Chondrocyte (in vitro differentiated cells): ENCODE data around the gene KMT2B. TPM values are rescaled to one million over a fixed set of nuclear protein-coding genes. Genes with fewer than 3 reads are reported as not detected.

ENCODE experiments used
- DNase-seq: peaks from one replicate; pipeline ENCODE4 v3.0.0; 2021; ENCODE audit warnings: mixed read lengths, low spot score
- H3K27ac Mint-ChIP-seq: one replicate; pipeline ENCODE4 v1.8.0; 2021; ENCODE audit warnings: mild to moderate bottlenecking, moderate library complexity, mixed read lengths; ENCODE audit not compliant: unreplicated experiment
- H3K27me3 Mint-ChIP-seq: 2 replicates; pipeline ENCODE4 v1.8.0; 2021; ENCODE audit warnings: low read depth, mixed read lengths
- H3K36me3 Mint-ChIP-seq: 2 replicates; pipeline ENCODE4 v1.8.0; 2021; ENCODE audit warnings: low read depth, mixed read lengths
- H3K4me1 Mint-ChIP-seq: 2 replicates; pipeline ENCODE4 v1.8.0; 2021; ENCODE audit warnings: low read depth, mild to moderate bottlenecking, mixed read lengths
- H3K4me3 Mint-ChIP-seq: one replicate; pipeline ENCODE4 v1.8.0; 2021; ENCODE audit warnings: mild to moderate bottlenecking, moderate library complexity, mixed read lengths; ENCODE audit not compliant: unreplicated experiment
- H3K9me3 Mint-ChIP-seq: 2 replicates; pipeline ENCODE4 v1.8.0; 2021; ENCODE audit warnings: low read depth, mixed read lengths
- total RNA-seq: library from RNA; stranded (reverse); gene quantifications from 3 replicates; pipeline ENCODE4 v1.2.1, GENCODE V29; 2021
- TF ChIP-seq, protein P1 (sequence below): fragments of 200-600 bp; sonication (generic); IDR thresholded peaks from 2 replicates; pipeline ENCODE4 v1.5.0; 2021; ENCODE audit warnings: antibody characterized with exemption, mild to moderate bottlenecking, moderate library complexity

KMT2B gene
- total RNA-seq, 1 donor from 2014 or later = 30.8 TPM

DNA sequence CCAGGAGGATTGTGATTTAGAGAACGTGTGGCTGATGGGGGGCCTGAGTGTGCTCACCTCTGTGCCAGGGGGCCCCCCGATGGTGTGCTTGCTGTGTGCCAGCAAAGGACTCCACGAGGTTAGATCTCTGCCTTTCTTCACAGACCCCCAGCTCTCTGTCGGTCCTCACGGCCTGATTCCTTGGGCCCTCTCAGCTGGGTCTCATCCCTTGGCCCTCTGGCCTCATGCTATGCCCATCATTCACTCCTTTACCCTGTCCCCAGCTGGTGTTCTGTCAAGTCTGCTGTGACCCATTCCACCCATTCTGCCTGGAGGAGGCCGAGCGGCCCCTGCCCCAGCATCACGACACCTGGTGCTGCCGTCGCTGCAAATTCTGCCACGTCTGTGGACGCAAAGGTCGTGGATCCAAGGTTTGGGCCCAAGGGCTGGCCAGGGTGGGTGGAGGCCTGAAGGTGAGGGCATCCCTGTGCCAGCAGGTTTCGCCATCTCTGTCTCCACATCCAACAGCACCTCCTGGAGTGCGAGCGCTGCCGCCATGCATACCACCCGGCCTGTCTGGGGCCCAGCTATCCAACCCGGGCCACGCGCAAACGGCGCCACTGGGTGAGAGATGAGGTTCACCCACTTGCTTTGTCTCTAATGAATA, 7.5 kb downstream of the KMT2B start:
- H3K27ac Mint-ChIP-seq = no peak overlapping the region
- peaks cover 58% of the 10 kb centered on the region for H3K36me3 Mint-ChIP-seq
- TF ChIP-seq, protein P1, sequence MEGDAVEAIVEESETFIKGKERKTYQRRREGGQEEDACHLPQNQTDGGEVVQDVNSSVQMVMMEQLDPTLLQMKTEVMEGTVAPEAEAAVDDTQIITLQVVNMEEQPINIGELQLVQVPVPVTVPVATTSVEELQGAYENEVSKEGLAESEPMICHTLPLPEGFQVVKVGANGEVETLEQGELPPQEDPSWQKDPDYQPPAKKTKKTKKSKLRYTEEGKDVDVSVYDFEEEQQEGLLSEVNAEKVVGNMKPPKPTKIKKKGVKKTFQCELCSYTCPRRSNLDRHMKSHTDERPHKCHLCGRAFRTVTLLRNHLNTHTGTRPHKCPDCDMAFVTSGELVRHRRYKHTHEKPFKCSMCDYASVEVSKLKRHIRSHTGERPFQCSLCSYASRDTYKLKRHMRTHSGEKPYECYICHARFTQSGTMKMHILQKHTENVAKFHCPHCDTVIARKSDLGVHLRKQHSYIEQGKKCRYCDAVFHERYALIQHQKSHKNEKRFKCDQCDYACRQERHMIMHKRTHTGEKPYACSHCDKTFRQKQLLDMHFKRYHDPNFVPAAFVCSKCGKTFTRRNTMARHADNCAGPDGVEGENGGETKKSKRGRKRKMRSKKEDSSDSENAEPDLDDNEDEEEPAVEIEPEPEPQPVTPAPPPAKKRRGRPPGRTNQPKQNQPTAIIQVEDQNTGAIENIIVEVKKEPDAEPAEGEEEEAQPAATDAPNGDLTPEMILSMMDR = no peak
- peaks cover under 1% of the 10 kb centered on the region for H3K4me1 Mint-ChIP-seq
- no peak for DNase-seq
- no peaks in the 10 kb centered on the region for H3K9me3 Mint-ChIP-seq
- no peaks in the 10 kb centered on the region for H3K27me3 Mint-ChIP-seq
- no peak overlapping the region for H3K4me3 Mint-ChIP-seq

DNA sequence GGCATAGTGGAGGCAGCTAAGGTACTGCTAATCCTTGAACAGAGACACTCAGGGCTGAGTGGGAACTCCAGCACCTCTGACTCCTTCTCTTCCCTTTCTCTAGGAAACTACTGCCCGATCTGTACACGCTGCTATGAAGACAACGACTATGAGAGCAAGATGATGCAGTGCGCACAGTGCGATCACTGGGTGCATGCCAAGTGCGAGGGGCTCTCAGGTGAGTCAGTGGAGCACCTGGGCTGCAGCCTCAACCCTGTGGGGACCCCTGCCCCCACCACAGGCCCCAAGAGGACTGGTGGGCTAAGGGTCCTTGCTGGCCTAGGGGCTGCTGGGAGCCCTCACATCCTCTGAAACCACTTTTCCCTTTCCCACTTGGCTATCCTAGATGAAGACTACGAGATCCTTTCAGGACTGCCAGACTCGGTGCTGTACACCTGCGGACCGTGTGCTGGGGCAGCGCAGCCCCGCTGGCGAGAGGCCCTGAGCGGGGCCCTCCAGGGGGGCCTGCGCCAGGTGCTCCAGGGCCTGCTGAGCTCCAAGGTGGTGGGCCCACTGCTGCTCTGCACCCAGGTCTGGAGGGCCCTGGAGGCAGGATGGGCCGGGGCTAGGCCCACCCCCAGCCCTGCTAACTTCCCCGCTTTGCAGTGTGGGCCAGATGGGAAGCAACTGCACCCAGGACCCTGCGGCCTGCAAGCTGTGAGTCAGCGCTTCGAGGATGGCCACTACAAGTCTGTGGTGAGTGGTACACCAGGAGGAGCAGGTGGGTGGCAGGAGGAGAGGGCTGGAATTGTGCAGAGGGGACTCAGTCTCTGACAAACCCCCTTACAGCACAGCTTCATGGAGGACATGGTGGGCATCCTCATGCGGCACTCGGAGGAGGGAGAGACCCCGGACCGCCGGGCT, 9.5 kb downstream of the KMT2B start:
- Mint-ChIP-seq H3K4me3 (no peak overlapping the region), H3K9me3 (no peaks in the 10 kb centered on the region), H3K36me3 (peaks cover 62% of the 10 kb centered on the region), H3K4me1 (no peaks in the 10 kb centered on the region), H3K27ac (no peak overlapping the region), H3K27me3 (no peaks in the 10 kb centered on the region)
- no peak for DNase-seq
- TF ChIP-seq, protein P1 = no peak

- no peaks in the 10 kb centered on the region for H3K4me1 Mint-ChIP-seq
- H3K27ac Mint-ChIP-seq = no peak overlapping the region
- no peak for DNase-seq
- TF ChIP-seq, protein P1 = no peak
- peaks cover 57% of the 10 kb centered on the region for H3K36me3 Mint-ChIP-seq
- no peaks in the 10 kb centered on the region for H3K27me3 Mint-ChIP-seq
- H3K9me3 Mint-ChIP-seq = no peaks in the 10 kb centered on the region
- no peak overlapping the region for H3K4me3 Mint-ChIP-seq
Observed at GRCh38 chr19:35727956-35728706, 10.3 kb downstream of the KMT2B start.

DNA sequence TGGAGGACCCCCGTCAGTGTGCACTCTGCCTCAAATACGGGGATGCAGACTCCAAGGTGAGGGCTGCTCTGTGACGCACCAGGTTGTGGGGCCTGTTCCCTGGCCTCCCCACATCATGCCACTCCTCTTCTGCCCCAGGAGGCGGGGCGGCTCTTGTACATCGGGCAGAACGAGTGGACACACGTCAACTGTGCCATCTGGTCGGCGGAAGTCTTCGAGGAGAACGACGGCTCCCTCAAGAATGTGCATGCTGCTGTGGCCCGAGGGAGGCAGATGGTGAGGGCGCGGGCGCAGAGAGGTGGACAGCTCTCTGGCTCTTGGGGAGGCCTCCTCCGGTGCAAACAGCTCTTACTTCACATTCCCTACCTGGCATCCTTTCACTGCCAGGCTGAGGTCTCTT, 11.2 kb downstream of the KMT2B start:
- H3K4me3 Mint-ChIP-seq = no peak overlapping the region
- no peak overlapping the region for H3K27ac Mint-ChIP-seq
- peaks cover 51% of the 10 kb centered on the region for H3K36me3 Mint-ChIP-seq
- TF ChIP-seq, protein P1 = no peak
- no peaks in the 10 kb centered on the region for H3K4me1 Mint-ChIP-seq
- no peaks in the 10 kb centered on the region for H3K9me3 Mint-ChIP-seq
- no peaks in the 10 kb centered on the region for H3K27me3 Mint-ChIP-seq
- DNase-seq = peak; percentile 86

DNA sequence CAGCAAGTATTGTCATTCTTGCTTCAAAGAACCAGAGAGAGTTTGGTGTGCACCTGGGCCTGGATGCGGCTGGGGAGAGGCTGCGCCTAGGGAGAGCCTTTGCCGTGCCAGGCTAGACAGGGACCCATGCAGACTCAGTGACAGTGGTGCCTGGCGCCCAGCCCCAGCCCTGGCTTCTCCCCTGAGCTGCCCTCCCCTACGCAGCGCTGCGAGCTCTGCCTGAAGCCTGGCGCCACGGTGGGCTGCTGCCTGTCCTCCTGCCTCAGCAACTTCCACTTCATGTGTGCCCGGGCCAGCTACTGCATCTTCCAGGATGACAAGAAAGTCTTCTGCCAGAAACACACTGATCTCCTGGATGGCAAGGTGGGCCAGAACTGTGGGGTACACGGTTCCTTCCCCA, 12.0 kb downstream of the KMT2B start:
- no peak overlapping the region for H3K27ac Mint-ChIP-seq
- peaks cover 55% of the 10 kb centered on the region for H3K36me3 Mint-ChIP-seq
- TF ChIP-seq, protein P1 = no peak
- H3K4me1 Mint-ChIP-seq = no peaks in the 10 kb centered on the region
- no peaks in the 10 kb centered on the region for H3K9me3 Mint-ChIP-seq
- DNase-seq = peak; percentile 86
- no peak overlapping the region for H3K4me3 Mint-ChIP-seq
- no peaks in the 10 kb centered on the region for H3K27me3 Mint-ChIP-seq
